Measurements from ENCODE around the gene B4GALT3. TPM values are rescaled to one million over a fixed set of nuclear protein-coding genes. Genes with fewer than 3 reads are reported as not detected.

B4GALT3 gene
- total and polyA plus RNA-seq, 12 donors, result 11.5 to 28.9 (median 19.6) TPM

DNA sequence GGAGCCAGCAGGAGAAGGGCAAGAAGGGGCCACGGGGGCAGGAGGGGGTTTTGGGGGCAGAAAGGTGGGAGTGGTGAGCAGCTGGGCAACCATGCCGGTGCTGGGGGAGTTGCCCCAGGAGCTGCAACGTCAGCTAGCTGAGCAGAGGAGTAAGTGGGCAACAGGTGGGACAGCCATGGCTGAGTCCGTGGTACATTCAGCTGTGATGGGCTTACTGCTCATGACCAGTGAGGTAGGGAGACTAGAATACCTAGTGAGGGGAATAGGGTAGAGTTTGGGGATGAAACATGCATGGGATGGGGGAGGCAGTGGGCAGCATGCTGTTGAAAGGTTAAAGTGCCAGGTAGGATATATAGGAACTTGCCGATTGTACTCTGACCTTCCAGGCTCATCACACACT, 15.7 kb downstream of the B4GALT3 start:
- DNase-seq, result no peak
- WGBS, 2 donors, result 80 to 85% methylated on average over 5 of the region's 5 CpGs
- Histone ChIP-seq H3K9me3 (no peaks in the 10 kb centered on the region), H3K4me3 (no peak overlapping the region), H3K4me1 (peaks cover 8 to 44% (median 38%) of the 10 kb centered on the region in 9 donors), H3K27ac (no peak overlapping the region), H3K27me3 (no peaks in the 10 kb centered on the region), H3K36me3 (peaks cover 0 to 65% (median 5%) of the 10 kb centered on the region in 9 donors)
- no peak for ATAC-seq
- intact Hi-C loops (cut with DNase I), result no loop called here
- TF ChIP-seq, protein P1, sequence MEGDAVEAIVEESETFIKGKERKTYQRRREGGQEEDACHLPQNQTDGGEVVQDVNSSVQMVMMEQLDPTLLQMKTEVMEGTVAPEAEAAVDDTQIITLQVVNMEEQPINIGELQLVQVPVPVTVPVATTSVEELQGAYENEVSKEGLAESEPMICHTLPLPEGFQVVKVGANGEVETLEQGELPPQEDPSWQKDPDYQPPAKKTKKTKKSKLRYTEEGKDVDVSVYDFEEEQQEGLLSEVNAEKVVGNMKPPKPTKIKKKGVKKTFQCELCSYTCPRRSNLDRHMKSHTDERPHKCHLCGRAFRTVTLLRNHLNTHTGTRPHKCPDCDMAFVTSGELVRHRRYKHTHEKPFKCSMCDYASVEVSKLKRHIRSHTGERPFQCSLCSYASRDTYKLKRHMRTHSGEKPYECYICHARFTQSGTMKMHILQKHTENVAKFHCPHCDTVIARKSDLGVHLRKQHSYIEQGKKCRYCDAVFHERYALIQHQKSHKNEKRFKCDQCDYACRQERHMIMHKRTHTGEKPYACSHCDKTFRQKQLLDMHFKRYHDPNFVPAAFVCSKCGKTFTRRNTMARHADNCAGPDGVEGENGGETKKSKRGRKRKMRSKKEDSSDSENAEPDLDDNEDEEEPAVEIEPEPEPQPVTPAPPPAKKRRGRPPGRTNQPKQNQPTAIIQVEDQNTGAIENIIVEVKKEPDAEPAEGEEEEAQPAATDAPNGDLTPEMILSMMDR (IDR thresholded peaks at IDR 0.05), result no peak

DNA sequence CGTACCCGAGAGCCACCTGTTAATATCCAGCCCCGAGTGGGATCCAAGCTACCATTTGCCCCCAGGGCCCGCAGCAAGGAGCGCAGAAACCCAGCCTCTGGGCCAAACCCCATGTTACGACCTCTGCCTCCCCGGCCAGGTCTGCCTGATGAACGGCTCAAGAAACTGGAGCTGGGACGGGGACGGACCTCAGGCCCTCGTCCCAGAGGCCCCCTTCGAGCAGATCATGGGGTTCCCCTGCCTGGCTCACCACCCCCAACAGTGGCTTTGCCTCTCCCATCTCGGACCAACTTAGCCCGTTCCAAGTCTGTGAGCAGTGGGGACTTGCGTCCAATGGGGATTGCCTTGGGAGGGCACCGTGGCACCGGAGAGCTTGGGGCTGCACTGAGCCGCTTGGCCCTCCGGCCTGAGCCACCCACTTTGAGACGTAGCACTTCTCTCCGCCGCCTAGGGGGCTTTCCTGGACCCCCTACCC, 16.6 kb downstream of the B4GALT3 start:
- H3K4me1 ChIP-seq, result peaks cover 8 to 43% (median 36%) of the 10 kb centered on the region in 9 donors
- no peak overlapping the region for H3K27ac ChIP-seq
- TF ChIP-seq, protein P1 (IDR thresholded peaks at IDR 0.05), result no peak
- DNase-seq (no peak), ATAC-seq (no peak)
- H3K4me3 ChIP-seq, result peak overlapping the region in 3 of 10 donors; percentile 85 to 96 (median 96)
- peaks cover 0 to 66% (median 5%) of the 10 kb centered on the region in 9 donors for H3K36me3 ChIP-seq
- H3K27me3 ChIP-seq, result no peaks in the 10 kb centered on the region
- 95 to 96% methylated on average over 22 of the region's 22 CpGs for WGBS, 2 donors
- H3K9me3 ChIP-seq, result no peaks in the 10 kb centered on the region
- intact Hi-C loops (cut with DNase I), result no loop called here

DNA sequence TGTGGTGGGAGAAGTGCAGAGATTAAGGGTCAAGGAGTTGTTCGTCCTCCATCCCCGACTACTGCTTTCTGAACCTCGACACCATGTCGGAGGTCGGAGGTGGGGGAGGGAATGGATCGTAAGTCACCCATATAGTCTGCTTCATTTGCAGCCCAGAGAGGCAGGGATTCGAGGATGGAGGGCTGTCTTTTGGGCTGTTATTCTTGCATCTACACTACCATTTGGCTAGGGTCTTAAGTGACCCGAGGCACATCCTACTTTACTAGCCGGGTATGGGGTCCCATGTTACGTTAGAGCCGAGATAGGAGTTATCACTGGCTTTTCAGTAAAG, 17.4 kb downstream of the B4GALT3 start:
- Histone ChIP-seq H3K4me3 (peak overlapping the region; percentile 55 to 99 (median 96)), H3K36me3 (peaks cover 0 to 64% (median 5%) of the 10 kb centered on the region in 9 donors), H3K27me3 (no peaks in the 10 kb centered on the region), H3K27ac (peak overlapping the region in 9 of 10 donors; percentile 71 to 95 (median 91)), H3K9me3 (no peaks in the 10 kb centered on the region), H3K4me1 (peaks cover 5 to 40% (median 29%) of the 10 kb centered on the region in 9 donors)
- intact Hi-C loops (cut with DNase I), result no loop called here
- WGBS, 2 donors, result 6 to 7% methylated on average over 11 of the region's 11 CpGs
- DNase-seq (no peak), ATAC-seq (no peak)
- TF ChIP-seq, protein P1 (IDR thresholded peaks at IDR 0.05), result no peak

DNA sequence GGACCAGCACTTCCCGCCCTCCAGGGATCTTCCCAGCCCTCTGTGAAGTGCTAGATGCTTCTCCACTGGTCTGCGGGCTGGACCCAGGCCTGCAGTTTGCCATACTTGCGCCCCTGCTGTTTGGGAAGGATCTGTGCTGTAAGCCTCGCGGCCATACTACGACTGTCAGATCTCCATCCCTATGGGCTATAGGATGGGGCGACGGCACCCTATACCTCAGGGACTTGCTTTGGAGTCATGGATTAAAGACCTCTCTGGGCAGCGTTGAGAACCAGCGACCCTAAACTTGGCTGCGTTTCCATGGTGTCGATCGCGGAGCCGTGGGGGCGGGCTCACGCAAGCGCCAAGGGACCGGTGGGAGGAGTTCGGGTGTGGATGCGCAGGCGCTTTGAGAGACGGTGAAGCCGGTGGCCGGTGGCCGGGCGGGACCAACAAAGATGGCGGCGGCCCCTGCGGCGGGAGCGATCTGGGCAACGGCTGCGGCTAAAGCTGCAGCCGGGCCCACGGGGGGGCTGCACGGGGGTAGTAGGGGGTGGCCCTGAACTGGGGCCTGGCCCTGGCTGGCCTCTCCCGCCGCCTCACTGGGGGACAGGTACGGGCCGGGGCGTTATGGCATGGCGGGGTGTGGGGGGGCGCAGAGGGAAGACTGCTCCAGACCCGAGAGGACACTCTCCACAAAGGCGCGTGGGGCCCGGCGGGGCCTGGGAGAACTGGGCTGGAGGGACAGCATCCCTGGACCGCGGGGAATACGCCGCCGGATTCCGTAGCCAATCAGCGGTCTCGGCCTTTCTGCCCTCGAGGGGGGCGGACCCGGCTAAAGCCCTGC, 18.0 kb downstream of the B4GALT3 start, which contains the start of gene USP21:
USP21 (plus strand) TSS at position 414 of the 826 bp plus-strand sequence. CDS start 1,141 bp downstream, outside the sequence.
- intact Hi-C loops (cut with DNase I), result no loop called here
- no peaks in the 10 kb centered on the region for H3K9me3 ChIP-seq
- TF ChIP-seq, protein P1 (IDR thresholded peaks at IDR 0.05), result peak in 5 of 9 donors; percentile 18 to 52 (median 42)
- 1% methylated on average over 55 to 60 of the region's 60 CpGs for whole genome bisulfite sequencing, 2 donors
- peaks cover 0 to 59% (median 5%) of the 10 kb centered on the region in 9 donors for H3K36me3 ChIP-seq
- ATAC-seq, result peak; percentile 94 to 98 (median 96)
- peak; percentile 95 for DNase-seq
- no peaks in the 10 kb centered on the region for H3K27me3 ChIP-seq
- peak within 1 kb of the TSS; percentile 55 to 99 (median 96) for H3K4me3 ChIP-seq
- peaks cover 5 to 43% (median 34%) of the 10 kb centered on the region in 9 donors for H3K4me1 ChIP-seq
- H3K27ac ChIP-seq, result peak within 1 kb of the TSS; percentile 68 to 95 (median 90)

All from heart right ventricle (tissue), 16 donors.